Muscle of leg (tissue), 16 donors: ENCODE data around the gene PSME1. TPM values are rescaled to one million over a fixed set of nuclear protein-coding genes. Genes with fewer than 3 reads are reported as not detected.

ENCODE experiments used
- DNase-seq: peaks from one replicate; pipeline ENCODE4 v3.0.0; 2013
- H3K27ac ChIP-seq: one replicate; pipeline ENCODE4 v1.5.1; 2013; ENCODE audit warnings: mild to moderate bottlenecking, low read length, control low read depth
- H3K27me3 ChIP-seq: one replicate; pipeline ENCODE4 v1.6.1; 2013; ENCODE audit warnings: low read length; ENCODE audit not compliant: control insufficient read depth, insufficient read depth
- H3K36me3 ChIP-seq: one replicate; pipeline ENCODE4 v1.6.1; 2013; ENCODE audit warnings: low read length; ENCODE audit not compliant: control insufficient read depth, insufficient read depth
- H3K4me1 ChIP-seq: one replicate; pipeline ENCODE4 v1.6.1; 2013; ENCODE audit warnings: low read length; ENCODE audit not compliant: control insufficient read depth, insufficient read depth
- H3K4me3 ChIP-seq: one replicate; pipeline ENCODE4 v1.5.1; 2013; ENCODE audit warnings: low read length, control low read depth
- H3K9me3 ChIP-seq: replicated peaks from 2 replicates; pipeline ENCODE4 v1.6.1; 2013; ENCODE audit warnings: low read depth, low read length; ENCODE audit not compliant: control insufficient read depth
- WGBS: methylation state at CpG from one replicate; pipeline ENCODE4 v1.1.5; 2013; ENCODE audit warnings: missing lambda C conversion rate; ENCODE audit not compliant: insufficient coverage; 5-methylcytosine and 5-hydroxymethylcytosine counted together
- long read RNA-seq, 11 donors: transcript quantifications; one replicate each; lab custom pipeline, GENCODE V29; 2026
- polyA plus RNA-seq, 8 donors: library from polyadenylated mRNA; unstranded; fragments of 120-200 nt; gene quantifications; one replicate each; pipeline versions ENCODE4 v1.2.1 to v1.2.3, GENCODE V29; 2013; ENCODE audit warnings: inconsistent platforms in 1 of 8, low replicate concordance in 1 of 8; ENCODE audit not compliant: insufficient read length in 8 of 8, insufficient read depth in 1 of 8
- total RNA-seq: library from RNA; stranded (reverse); fragments of 120-200 nt; gene quantifications from one replicate; pipeline ENCODE4 v1.2.4, GENCODE V29; 2013

The PSME1 gene
- total RNA-seq (110 TPM), polyA plus RNA-seq (100 to 1,000 TPM; 103 to 130 (median 116) TPM)
- long read RNA-seq, donor 1, transcript PSME1-201 (11 exons, 1,006 nt), result major isoform, 29 of 31 reads
- long read RNA-seq, donor 1, partial matches to known transcripts, result 0 of 31 reads
- long read RNA-seq, donor 1, other reads (novel, unspliced or antisense), result 0 of 31 reads
- long read RNA-seq, donor 2, transcript PSME1-201 (11 exons, 1,006 nt), result major isoform, 5 of 5 reads
- long read RNA-seq, donor 2, partial matches to known transcripts, result 0 of 5 reads
- long read RNA-seq, donor 2, other reads (novel, unspliced or antisense), result 0 of 5 reads
- long read RNA-seq, donor 3, transcript PSME1-201 (11 exons, 1,006 nt), result major isoform, 49 of 49 reads
- long read RNA-seq, donor 3, partial matches to known transcripts, result 0 of 49 reads
- long read RNA-seq, donor 3, other reads (novel, unspliced or antisense), result 0 of 49 reads
- long read RNA-seq, donor 4, transcript PSME1-201 (11 exons, 1,006 nt), result major isoform, 34 of 47 reads
- long read RNA-seq, donor 4, partial matches to known transcripts, result 11 of 47 reads
- long read RNA-seq, donor 4, other reads (novel, unspliced or antisense), result 0 of 47 reads
- long read RNA-seq, donor 5, transcript PSME1-201 (11 exons, 1,006 nt), result major isoform, 80 of 109 reads
- long read RNA-seq, donor 5, partial matches to known transcripts, result 27 of 109 reads
- long read RNA-seq, donor 5, other reads (novel, unspliced or antisense), result 0 of 109 reads
- long read RNA-seq, donor 6, transcript PSME1-201 (11 exons, 1,006 nt), result major isoform, 58 of 184 reads
- long read RNA-seq, donor 6, partial matches to known transcripts, result 87 of 184 reads
- long read RNA-seq, donor 6, other reads (novel, unspliced or antisense), result 32 of 184 reads
- long read RNA-seq, donor 7, transcript PSME1-201 (11 exons, 1,006 nt), result major isoform, 51 of 76 reads
- long read RNA-seq, donor 7, partial matches to known transcripts, result 24 of 76 reads
- long read RNA-seq, donor 7, other reads (novel, unspliced or antisense), result 0 of 76 reads
- long read RNA-seq, donor 8, transcript PSME1-201 (11 exons, 1,006 nt), result major isoform, 44 of 53 reads
- long read RNA-seq, donor 8, partial matches to known transcripts, result 7 of 53 reads
- long read RNA-seq, donor 8, other reads (novel, unspliced or antisense), result 0 of 53 reads
- long read RNA-seq, donor 9, transcript PSME1-201 (11 exons, 1,006 nt), result major isoform, 33 of 52 reads
- long read RNA-seq, donor 9, partial matches to known transcripts, result 17 of 52 reads
- long read RNA-seq, donor 9, other reads (novel, unspliced or antisense), result 0 of 52 reads
- long read RNA-seq, donor 10, transcript PSME1-201 (11 exons, 1,006 nt), result major isoform, 40 of 57 reads
- long read RNA-seq, donor 10, partial matches to known transcripts, result 10 of 57 reads
- long read RNA-seq, donor 10, other reads (novel, unspliced or antisense), result 5 of 57 reads
- long read RNA-seq, donor 11, transcript PSME1-201 (11 exons, 1,006 nt), result major isoform, 45 of 48 reads
- long read RNA-seq, donor 11, partial matches to known transcripts, result 0 of 48 reads
- long read RNA-seq, donor 11, other reads (novel, unspliced or antisense), result 0 of 48 reads

DNA sequence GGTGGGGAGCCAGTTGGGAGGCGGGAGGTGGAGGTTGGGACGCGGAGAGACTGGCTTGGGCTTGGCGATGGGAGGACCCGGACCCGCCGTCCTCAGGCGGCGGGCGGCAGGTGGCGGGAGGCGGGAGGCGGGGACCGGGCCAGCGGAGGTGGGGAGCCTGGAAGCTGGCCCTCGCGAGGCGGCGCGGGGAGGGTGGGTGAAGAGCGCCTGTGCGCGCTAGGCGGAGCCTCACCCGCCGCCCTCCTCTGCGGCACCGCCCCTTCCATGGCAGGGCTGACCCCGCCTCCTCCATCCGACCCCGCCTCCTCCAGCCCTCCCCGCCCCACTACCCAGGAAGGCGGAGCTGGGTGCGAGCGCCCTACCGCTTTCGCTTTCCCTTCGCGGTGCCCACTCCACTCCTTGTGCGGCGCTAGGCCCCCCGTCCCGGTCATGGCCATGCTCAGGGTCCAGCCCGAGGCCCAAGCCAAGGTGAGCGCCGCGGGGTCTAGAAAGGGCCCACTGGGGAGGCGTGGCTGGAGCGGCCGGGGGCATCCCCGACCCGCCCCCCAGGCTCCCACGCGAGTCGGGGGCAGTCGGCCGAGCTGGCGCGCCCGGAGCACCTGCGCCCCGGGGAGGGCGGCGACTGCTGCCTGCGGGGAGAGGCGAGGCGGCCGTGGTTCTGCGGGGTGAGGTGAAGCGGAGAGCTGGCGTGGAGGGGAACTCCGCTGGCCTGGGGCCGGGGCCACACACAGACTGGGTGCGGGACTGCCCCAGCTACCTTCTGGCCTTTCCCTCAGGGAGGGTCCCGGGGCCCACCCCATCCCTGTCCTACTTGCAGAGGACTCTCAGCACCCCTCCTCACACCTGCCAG lies at the start of gene PSME1:
Gene PSME1, plus strand, starts transcription at position 361 of the 850 bp plus-strand sequence. Its CDS starts 69 bp downstream, at position 430.
- peak; percentile 95 for DNase-seq
- no peaks in the 10 kb centered on the region for H3K27me3 ChIP-seq
- H3K4me1 ChIP-seq, result peaks cover 63% of the 10 kb centered on the region
- H3K4me3 ChIP-seq, result peak within 1 kb of the TSS; percentile 95
- WGBS, result under 1% methylated on average over 70 of the region's 75 CpGs
- H3K36me3 ChIP-seq, result peaks cover 37% of the 10 kb centered on the region
- peak within 1 kb of the TSS; percentile 90 for H3K27ac ChIP-seq
- H3K9me3 ChIP-seq, result no peaks in the 10 kb centered on the region

DNA sequence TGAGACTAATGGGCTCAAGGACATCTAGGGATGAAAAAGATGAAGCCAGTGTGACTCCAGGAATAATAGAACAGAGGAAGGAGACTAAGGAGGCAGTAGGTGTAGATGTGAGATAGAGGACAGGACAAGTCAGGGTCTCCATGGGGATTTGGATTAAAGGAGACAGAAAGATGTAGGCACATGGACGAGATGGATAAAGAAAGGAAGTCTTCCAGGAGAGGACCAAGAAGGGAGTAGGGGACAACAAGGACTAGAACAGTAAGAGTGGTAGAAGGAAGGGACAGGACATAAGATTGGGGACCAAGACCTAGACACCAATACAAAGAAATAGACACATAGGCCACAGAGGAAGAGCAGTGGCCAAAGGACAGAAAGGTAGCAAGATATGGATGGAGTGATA lies 49.0 kb upstream of the PSME1 start:
- no CpG with 5 or more reads among the region's 1 CpG for WGBS
- no peak for DNase-seq
- Histone ChIP-seq H3K4me1 (peaks cover 3% of the 10 kb centered on the region), H3K27me3 (peaks cover 10% of the 10 kb centered on the region), H3K9me3 (no peaks in the 10 kb centered on the region), H3K4me3 (no peak overlapping the region), H3K27ac (no peak overlapping the region), H3K36me3 (no peaks in the 10 kb centered on the region)

DNA sequence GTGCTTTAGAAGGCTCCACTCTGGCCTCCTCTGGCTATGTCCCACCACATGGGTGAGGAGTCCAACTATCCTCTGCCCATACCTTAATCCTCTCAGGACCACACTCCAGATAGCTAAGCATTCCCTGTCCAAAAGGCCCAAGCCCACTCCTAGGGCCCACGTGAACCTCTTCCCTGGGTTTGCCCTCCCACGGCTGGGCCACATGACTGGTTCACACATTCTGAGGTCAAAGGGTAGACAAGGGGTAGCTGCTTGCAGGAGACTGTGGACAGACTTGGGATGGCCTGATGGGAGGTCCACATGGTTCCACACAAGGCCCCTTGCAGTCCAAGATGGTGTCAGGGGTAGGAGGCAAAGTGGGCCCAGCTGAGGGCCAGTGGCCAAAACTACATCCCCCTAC lies 47.9 kb upstream of the PSME1 start:
- Histone ChIP-seq H3K9me3 (no peaks in the 10 kb centered on the region), H3K27ac (no peak overlapping the region), H3K4me3 (no peak overlapping the region), H3K27me3 (no peaks in the 10 kb centered on the region), H3K4me1 (peaks cover 3% of the 10 kb centered on the region), H3K36me3 (no peaks in the 10 kb centered on the region)
- no peak for DNase-seq
- WGBS, result 93% methylated on average over 2 of the region's 2 CpGs

DNA sequence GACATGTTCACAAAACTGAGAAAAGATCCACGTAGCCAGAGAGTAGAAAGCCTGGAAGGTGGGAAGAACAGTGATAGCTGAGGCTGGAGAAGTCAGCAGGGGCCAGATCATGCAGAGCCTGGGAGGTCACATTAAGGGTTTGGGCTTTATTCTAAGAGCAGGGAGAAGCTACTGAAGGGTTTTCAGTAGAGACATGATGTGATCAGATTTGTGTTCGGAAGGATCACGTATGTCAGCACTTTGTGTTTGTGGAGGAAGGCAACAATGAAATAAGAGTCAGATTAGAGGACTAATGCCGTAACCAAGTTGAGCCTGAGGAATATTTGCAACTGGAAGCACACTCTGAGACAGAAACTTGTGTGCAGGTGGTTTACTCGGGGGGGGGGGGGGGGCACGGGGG lies 46.1 kb upstream of the PSME1 start:
- H3K4me3 ChIP-seq, result no peak overlapping the region
- WGBS, result 88% methylated on average over 3 of the region's 6 CpGs
- DNase-seq, result no peak
- H3K36me3 ChIP-seq, result no peaks in the 10 kb centered on the region
- H3K4me1 ChIP-seq, result peaks cover 16% of the 10 kb centered on the region
- H3K27me3 ChIP-seq, result no peaks in the 10 kb centered on the region
- no peak overlapping the region for H3K27ac ChIP-seq
- no peaks in the 10 kb centered on the region for H3K9me3 ChIP-seq

DNA sequence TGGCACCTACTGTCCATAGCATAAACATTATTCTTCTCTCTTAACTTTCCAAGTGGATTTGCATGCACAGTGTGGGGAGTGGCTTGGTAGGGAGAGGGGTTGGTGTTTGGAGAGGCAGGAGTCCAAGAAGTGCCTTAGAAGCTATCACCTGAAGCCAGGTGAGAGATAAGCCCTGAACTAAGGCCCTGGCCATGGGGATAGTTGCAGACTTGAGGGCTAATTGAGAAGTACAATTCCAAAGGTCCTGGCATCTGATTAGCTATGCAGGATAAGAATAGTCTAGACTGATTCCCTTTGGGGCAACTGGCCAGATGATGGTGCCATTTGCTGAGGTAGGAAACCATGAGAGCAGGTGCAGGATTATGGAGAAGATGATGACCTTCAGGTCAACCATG lies 43.9 kb upstream of the PSME1 start:
- Histone ChIP-seq H3K9me3 (no peaks in the 10 kb centered on the region), H3K27ac (no peak overlapping the region), H3K36me3 (no peaks in the 10 kb centered on the region), H3K27me3 (no peaks in the 10 kb centered on the region), H3K4me1 (peaks cover 25% of the 10 kb centered on the region), H3K4me3 (no peak overlapping the region)
- DNase-seq, result no peak

DNA sequence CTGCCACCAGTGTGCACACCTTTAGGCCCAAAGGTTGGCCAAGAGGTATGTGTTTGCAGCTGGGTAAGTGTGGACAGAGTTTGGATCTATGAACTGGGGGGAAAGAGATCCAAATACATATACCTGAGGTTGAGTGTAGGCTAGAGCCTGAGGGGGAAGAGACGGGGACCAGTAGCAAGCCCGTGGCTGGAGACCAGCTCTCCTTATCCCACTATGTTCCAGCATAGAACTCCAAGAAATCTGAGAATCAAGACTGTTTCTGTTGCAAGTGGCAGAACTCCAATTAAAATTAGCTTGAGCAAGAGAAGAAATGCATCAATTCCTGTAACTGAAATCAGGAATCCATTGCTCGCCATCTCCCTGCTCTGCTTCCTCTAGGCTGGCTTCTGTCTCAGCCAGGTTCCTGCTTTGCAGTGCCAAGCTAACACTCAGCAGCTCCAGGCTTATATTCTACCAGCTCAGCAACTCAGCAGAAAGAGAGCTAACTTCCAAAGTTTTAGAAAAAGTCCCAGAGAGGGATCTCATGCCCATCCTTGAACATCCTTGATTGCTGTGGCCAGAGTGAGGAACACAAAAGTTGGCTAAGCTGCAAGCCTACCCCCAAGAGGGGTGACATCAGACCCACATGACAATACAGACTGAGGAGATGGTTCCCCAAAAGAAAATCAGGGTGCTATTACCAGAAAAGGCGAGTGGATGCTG lies 43.3 kb upstream of the PSME1 start:
- no peak overlapping the region for H3K27ac ChIP-seq
- no peaks in the 10 kb centered on the region for H3K9me3 ChIP-seq
- no peaks in the 10 kb centered on the region for H3K27me3 ChIP-seq
- no peak overlapping the region for H3K4me3 ChIP-seq
- H3K36me3 ChIP-seq, result no peaks in the 10 kb centered on the region
- WGBS, result 63% methylated on average over 2 of the region's 4 CpGs
- peak; percentile 43 for DNase-seq
- H3K4me1 ChIP-seq, result peaks cover 25% of the 10 kb centered on the region

DNA sequence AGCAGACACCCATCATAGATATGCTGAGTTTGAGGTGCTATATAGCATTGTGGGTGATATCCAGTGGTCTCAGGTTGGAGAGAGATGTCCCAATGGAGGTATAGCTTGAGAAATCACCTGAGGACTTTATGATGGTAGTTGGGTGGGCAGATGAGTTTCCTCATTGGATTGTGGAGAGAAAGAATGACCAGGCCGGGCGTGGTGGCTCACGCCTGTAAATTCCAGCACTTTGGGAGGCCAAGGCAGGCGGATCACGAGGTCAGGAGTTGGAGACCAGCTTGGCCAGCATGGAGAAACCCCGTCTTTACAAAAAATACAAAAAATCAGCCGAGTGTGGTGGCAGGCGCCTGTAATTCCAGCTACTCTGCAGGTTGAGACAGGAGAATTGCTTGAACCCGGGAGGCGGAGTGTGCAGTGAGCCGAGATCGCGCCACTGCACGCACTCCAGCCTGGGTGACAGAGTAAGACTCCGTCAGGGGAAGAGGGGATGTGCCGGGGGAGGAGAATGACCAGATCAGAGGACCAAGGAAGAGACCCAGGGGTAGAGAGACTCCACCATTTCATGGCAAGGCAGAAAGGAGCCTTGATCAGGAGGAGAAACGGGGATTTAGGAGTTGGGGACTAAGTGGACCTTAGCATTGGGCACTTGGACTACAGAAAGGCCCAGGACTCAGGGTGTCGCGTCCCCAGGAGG lies 42.6 kb upstream of the PSME1 start:
- H3K4me3 ChIP-seq, result peak overlapping the region; percentile 76
- no peaks in the 10 kb centered on the region for H3K36me3 ChIP-seq
- no peaks in the 10 kb centered on the region for H3K9me3 ChIP-seq
- H3K27ac ChIP-seq, result peak overlapping the region; percentile 25
- H3K27me3 ChIP-seq, result no peaks in the 10 kb centered on the region
- 82% methylated on average over 18 of the region's 19 CpGs for WGBS
- peaks cover 25% of the 10 kb centered on the region for H3K4me1 ChIP-seq
- DNase-seq, result no peak
